Measurements from ENCODE around the gene TTYH2.
"Not testable (repeated sequence)": the region's sequence is repeated elsewhere in the genome, so short reads cannot be mapped to it uniquely, and the experiment has no call there.

TTYH2 gene

GRCh38 chr17:74268558-74268957, 55.2 kb downstream of the TTYH2 start:
- no peak for DNase-seq

- DNase-seq: no peak
Observed at GRCh38 chr17:74270333-74270732, 57.0 kb downstream of the TTYH2 start.

DNA sequence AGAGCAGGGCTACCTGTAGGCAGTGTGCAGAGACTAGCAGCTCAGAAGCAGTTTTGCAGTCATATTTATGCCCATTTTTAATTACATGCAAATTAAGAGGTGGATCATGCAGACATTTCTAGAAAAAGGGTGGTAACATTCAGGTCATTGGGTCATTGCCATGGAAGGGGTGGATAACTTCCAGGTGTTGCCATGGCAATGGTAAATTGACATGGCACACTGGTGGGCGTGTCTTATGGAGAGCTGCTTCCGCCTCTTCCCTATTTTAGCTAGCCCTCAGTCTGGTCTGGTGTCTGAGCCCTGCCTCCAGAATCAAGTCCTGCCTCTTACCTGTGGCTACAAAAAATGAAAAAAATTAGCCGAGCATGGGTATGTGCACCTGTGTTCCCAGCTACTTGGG, 57.9 kb downstream of the TTYH2 start:
- no peak for DNase-seq

- no peak for DNase-seq
Observed at GRCh38 chr17:74271901-74272561, 58.7 kb downstream of the TTYH2 start.

- no peak for DNase-seq
Observed at GRCh38 chr17:74272731-74273201, 59.4 kb downstream of the TTYH2 start.

DNA sequence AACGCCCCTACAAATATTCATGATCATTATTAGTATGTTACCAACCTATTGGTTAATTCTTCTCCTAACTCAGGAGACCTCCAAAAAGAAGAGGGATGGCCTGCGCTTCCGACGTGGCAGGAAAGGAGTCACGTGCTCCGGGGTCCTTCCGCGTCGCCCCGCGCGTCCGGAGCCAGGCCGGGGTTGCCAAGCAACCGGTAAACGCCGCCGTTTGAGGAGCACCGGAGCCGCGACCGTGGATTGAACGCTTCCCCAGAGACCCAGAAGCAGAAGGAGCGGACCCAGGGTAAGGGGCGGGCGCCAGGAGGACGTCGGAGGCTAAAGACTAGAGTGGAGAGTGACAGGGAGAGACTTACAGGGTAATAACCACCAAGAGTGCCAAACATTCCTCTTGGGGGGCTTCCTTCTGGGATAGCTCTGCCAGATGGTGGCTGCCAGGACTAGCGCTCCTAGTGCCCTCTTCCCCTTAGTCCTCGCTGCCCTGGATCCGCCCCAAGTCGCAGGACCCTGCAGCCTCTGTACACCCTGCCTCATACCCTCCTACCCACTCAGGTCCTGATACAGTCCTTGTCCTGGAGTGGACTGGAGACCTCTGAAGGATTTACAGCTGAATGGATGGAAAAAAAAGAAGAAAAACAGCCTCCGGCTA, 60.8 kb downstream of the TTYH2 start, which contains the start of gene DNAI2:
TSS of gene DNAI2 (plus strand) at position 175 of the 649 bp plus-strand sequence. CDS start 7,584 bp downstream, outside the sequence.
- peak; percentile 55 for DNase-seq

DNA sequence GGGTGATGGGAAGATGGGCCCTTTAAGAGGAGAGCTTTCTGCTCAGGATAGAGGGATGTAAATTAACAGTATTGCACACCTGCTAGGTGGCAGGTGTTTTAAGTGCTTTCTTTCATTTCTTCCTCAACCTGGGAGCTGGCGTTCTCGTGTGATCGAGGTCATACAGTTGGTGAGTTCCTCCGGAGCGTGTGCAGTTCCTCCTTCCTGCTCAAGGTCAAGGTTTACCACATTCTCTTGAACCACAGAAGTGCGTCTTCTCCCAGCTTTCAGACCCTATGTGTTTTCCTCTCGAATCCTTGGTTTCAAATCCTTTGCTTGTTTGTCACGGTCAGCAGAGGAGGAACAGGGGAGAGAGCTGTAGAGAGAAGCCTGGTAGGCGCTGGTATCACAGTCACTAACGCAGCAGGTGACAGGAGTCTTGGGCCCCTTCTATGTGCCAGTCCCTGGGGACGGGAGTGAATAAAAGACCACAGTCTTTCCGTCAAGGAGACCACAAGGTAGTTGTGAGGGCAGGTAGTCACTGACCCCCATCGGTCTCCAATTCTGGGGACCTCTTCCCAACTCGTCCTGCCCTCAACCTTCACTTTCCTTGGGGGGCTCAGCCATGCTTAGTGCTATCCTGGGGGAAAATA, 61.5 kb downstream of the TTYH2 start:
- peak; percentile 23 for DNase-seq

DNA sequence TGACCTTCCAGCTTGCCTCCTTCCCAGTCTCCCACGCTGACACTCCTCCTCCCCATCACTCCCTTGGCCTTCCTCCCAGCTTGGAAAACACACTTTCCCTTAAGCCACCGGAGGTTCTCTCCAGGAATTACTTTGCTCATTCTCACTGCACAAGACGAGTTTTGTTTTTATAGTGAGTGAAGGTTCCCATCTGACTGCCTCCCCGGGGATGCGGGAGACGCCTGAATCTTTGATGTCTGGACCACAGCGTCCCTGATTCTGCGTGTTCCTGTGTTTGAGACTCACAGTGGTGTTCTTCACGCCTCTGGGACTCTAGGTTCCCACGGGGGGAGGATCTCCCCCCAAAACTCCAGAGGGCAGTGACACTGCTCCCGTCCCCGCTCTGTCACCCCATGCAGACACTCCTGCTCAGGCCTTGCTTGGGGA, 62.7 kb downstream of the TTYH2 start:
- DNase-seq: no peak

DNA sequence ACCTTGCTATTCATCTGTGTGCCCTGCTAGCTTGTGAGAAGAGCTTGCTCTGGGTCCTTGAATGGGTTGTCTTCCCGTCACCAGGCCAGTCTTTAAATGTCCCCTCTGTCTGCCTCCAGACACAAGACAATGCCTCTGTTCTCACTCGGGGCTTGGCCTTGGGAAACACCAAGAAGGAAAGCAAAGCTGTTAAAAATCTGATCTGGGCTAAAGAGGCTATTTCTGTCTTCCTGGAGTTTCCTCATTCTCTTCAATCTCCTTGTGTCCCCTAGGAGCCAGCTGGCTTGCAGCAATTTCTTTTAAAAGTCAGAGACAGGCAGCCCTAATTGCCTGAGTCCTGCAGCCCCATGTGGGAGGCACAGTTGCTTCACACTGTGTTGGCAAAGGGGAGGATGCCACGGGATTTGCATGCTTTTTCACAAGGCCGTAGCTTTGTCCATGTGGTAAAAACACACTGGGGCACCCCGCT, 63.2 kb downstream of the TTYH2 start:
- no peak for DNase-seq

- no peak for DNase-seq
Observed at GRCh38 chr17:74277935-74278334, 64.6 kb downstream of the TTYH2 start.

GRCh38 chr17:74279617-74280016, 66.2 kb downstream of the TTYH2 start:
- not testable (repeated sequence) for DNase-seq

DNA sequence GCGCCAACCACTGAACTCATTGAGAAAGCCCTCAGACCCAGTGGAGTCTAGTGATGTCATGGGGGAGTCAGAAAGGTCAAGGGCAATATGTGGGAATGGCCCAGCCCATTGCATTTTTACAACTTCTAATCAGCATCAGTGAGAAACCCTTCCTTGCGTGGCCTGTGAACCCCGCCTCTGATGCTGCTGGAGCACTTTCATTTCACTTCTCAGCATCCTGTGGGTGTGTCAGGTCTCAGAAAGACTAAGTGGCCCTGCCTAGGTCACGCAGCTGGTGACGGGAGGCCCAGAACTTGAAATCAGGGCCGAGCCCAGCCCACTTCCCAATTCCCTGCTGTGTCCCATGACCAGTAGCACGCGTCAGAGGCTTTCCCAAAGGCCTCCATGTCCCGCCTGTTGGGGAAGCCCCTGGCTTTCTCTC, 66.7 kb downstream of the TTYH2 start:
- no peak for DNase-seq

DNA sequence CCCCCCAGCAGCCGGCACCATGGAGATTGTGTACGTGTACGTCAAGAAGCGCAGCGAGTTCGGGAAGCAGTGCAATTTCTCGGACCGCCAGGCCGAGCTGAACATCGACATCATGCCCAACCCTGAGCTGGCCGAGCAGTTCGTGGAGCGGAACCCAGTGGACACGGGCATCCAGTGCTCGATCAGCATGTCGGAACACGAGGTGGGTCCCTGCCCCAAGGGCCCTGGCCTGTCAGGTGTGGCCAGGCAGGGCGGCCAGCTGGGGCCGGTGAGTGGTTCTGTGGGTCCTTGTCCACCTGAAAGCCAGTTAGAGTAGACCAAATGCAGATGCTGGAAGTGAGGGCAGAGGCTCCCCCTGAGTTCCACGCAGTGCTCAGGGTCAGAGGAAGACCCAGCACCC, 68.4 kb downstream of the TTYH2 start:
- no peak for DNase-seq

GRCh38 chr17:74282274-74282586, 68.9 kb downstream of the TTYH2 start:
- not testable (repeated sequence) for DNase-seq

DNA sequence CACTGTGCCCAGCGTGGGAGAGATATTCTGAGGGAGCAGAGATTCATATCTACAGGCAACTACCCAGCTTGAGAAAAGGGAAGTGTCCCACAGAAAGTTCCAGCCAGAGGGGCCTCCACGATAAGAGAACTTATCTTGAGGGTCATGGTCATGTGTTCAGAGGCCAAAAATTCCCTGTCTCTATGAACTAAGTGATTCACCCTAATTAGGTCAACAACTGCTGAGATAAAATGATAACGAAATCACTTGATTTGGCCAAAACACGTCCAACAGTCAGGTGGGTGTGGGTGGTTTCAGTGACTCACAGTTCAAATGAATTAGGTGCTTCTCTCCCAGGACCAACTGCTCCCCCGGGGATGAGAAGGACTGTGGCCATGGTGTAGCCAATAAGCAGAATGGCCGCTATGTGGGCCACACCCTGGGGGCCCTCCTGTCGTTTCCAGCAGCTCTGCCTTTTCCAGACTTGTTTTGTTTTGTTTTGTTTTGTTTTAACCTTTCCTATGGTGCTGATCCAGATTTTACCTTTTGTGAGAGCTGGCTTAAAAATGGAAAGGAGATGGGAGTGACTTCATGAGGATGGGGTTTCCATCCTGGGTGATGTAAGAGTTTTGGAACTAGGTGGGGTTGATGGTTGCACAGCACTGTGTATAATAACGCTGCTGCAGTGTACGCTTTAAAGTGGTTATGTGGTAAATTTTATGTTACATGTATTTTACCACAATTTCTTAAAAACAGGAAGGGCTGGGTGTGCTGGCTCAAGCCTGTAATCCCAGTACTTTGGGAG, 69.4 kb downstream of the TTYH2 start:
- DNase-seq: no peak

DNA sequence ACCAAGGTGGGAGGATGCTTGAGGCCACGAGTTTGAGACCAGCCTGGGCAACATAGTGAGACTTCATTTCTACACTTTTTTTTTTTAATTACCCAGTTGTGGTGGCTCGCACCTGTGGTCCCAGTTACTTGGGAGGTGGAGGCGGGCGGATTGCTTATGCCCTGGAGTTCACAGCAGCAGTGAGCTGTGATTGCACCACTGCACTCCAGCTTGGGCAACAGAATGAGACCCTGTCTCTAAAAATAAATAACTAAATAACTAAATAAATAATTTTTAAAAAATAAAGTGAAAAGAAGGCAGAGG, 70.0 kb downstream of the TTYH2 start:
- DNase-seq: no peak

DNA sequence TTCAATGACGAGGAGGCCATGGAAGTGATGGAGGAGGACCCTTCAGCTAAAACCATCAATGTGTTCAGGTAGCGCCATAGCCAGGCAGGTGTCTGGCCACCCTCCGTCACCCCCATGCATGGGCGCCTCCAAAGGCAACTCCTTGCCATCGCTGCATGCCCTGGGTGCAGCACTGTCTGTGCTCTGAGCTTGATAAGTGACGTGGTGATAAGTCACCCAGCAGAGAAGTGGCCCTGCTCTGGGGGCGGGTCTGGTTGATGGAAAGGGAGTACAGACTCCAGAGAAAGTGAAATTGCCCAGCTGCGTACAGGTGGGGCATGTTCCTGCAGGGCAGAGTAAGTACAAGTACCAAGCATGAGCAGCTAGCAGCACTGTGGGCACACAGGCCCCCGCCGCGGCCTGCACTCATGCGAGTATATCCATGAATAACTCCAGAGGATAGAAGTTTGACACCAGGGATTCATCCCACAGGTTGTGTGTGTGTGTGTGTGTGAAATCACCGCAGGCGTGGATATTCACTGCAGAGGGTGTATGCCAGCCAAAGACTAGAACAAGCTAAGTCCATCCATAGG, 73.7 kb downstream of the TTYH2 start:
- no peak for DNase-seq

GRCh38 chr17:74288785-74289184, 75.4 kb downstream of the TTYH2 start:
- no peak for DNase-seq

DNA sequence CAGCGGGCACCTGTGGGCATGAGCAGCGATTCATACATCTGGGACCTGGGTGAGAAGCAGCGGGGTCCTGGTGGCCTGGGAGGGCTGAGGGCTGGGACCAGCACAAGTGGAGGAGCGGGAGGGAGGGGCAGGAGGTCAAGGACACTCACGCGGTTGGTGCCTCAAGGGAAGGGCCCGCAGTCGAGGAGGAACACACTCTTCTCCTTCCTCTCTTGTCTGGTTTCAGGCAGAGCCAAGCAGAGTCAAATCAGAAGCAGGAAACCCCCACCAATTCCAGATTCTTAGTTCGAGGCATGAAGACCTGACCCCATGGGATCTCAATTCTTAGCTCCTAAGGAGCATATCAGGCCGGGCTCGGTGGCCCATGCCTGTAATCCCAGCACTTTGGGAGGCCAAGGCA, 76.3 kb downstream of the TTYH2 start:
- DNase-seq: no peak

GRCh38 chr17:74290340-74290739, 77.0 kb downstream of the TTYH2 start:
- DNase-seq: no peak

DNA sequence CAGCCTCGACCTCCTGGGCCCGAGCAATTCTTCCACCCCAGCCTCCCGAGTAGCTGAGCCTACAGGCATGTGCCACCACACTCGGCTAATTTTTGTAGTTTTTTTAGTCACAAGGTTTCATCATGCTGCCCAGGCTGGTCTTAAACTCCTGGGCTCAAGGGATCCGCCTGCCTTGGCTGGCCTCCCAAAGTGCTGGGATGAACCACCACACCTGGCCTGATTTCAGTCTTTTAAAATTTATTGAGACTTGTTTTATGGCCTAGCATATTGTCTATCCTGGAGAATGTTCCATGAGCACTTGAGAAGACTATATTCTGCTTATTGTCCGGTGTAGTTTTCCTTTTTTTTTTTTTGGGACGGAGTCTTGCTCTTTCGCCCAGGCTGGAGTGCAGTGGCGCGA, 79.1 kb downstream of the TTYH2 start:
- DNase-seq: no peak

DNA sequence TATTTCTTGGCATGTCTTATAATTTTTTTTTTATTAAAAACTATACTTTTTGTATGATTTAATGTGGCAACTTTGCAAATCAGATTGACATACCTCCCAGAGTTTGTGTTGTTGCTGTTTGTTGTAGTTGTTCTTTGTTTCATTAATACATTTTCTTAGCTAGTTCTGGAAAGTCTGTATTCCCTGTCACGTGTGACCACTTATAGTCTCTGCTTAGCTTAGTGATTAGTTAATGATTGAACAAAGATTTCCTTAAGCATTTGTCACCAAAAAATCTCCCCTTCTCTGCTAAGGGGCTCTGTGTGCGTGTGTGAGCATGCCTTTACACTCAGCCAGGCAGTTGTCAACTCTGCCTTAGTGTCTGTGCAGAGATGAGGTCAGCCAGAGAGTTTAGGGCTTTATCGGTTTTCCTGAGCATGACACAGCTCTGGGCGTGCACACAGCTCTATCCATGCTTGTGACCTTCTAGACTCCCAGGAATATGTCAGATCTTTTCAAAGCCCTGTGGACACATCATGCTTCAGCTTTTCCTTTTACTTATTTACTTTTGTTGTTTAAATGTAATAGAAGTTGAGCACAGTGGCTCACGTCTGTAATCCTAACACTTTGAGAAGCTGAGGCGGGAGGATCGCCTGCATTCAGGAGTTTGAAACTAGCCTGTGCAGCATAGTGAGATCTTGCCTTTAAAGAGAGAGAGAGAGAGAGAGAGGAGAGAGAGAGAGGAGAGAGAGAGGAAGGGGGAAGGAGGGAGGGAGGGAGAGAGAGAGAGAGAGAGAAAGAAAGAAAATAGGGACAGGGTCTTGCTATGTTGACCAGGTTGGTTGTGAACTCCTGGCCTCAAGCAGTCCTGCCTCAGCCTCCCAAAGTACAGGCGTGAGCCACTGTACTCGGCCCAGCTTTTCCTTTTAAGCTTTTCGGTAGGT, 82.5 kb downstream of the TTYH2 start:
- DNase-seq: no peak
